Vagina (tissue), 2 donors: ENCODE measurements around the gene SERPINE3.

ENCODE experiments used
- CTCF ChIP-seq, 3 experiments: fragments of 450-650 bp in 2 of 3; fragments of 200-600 bp in 1 of 3; sonication (generic) in 1 of 3; IDR thresholded peaks; one replicate each; pipeline ENCODE4 v1.5.1; 2017 to 2019; ENCODE audit warnings: antibody characterized with exemption in 3 of 3, mild to moderate bottlenecking in 2 of 3, moderate library complexity in 2 of 3
- POLR2A ChIP-seq, 2 donors: fragments of 450-650 bp; IDR thresholded peaks; one replicate each; pipeline ENCODE4 v1.6.1; 2017; ENCODE audit warnings: antibody characterized with exemption in 2 of 2, mild to moderate bottlenecking in 2 of 2, moderate library complexity in 2 of 2
- POLR2AphosphoS5 ChIP-seq, 2 donors: sonication (generic); formaldehyde crosslinking; IDR thresholded peaks; one replicate each; pipeline ENCODE4 v1.9.0; 2017; ENCODE audit warnings: antibody characterized with exemption in 2 of 2, mild to moderate bottlenecking in 2 of 2, low read depth in 1 of 2; ENCODE audit not compliant: insufficient read depth in 1 of 2

- no peak for TF ChIP-seq CTCF (IDR thresholded peaks at IDR 0.05)
- no peak for TF ChIP-seq POLR2A (IDR thresholded peaks at IDR 0.05)
- no peak for TF ChIP-seq POLR2AphosphoS5 (IDR thresholded peaks at IDR 0.05; ENCODE audit: insufficient read depth in 1 of 2, low read depth in 1 of 2)
These were observed 12.7 kb upstream of the SERPINE3 start for GRCh38 chr13:51326777-51327176.
